OCI-LY7 (cell line): Measurements from ENCODE around the gene COL4A2.

Experiments used
- CTCF ChIP-seq: fragments of 200-600 bp; sonication (generic); conservative IDR thresholded peaks from 2 replicates; pipeline ENCODE4 v1.5.1; 2014; ENCODE audit warnings: mild to moderate bottlenecking, antibody characterized with exemption, low read length, moderate library complexity, mixed read lengths
- EZH2phosphoT487 ChIP-seq: fragments of 200-600 bp; sonication (generic); IDR thresholded peaks from 2 replicates; pipeline ENCODE4 v1.6.1; 2018; ENCODE audit warnings: low read depth, borderline replicate concordance, mild to moderate bottlenecking, mixed run types, antibody characterized with exemption, low read length, moderate library complexity, mixed read lengths

DNA sequence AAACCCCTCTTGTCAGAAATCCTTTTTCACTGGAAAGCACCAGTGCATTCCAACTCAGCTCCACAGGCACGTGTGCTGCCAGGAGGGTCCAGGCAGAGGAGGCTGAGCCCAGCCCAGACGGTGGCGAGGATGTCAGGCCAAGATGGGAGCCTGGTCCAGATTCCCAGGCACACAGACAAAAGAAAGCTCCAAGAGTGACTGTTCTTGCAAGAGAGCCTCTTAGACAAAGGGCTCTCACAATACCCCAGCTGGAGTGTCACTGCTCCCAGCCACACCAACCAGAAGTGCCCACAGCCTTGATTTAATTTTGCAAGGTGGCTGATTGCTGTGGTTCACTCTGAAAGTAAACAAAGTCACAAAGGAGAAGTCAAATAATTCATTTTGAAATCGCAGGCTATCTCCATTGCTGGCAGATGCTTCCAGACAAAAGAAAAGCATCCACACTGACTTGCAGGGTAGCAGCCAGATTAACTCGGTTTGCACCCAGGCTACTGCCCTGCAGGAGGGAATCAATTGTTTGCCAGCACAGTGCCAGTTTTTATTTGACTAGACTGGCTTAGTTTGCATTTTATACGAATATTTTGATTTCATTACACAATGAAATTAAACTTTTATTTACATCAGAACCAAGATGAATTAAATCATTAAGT lies 159.3 kb downstream of the COL4A2 start:
- TF ChIP-seq EZH2phosphoT487 (no peak), CTCF (no peak)
